HG03460 (cell line): Measurements from ENCODE around the gene UAP1L1.
A peak's percentile ranks its signal among the peaks of the same experiment; 100 is the strongest.

ENCODE experiments used
- ATAC-seq: cut with Tn5 transposase; IDR thresholded peaks from one replicate; pipeline ENCODE4 v1.9.1; 2021; ENCODE audit not compliant: unreplicated experiment

The UAP1L1 gene

DNA sequence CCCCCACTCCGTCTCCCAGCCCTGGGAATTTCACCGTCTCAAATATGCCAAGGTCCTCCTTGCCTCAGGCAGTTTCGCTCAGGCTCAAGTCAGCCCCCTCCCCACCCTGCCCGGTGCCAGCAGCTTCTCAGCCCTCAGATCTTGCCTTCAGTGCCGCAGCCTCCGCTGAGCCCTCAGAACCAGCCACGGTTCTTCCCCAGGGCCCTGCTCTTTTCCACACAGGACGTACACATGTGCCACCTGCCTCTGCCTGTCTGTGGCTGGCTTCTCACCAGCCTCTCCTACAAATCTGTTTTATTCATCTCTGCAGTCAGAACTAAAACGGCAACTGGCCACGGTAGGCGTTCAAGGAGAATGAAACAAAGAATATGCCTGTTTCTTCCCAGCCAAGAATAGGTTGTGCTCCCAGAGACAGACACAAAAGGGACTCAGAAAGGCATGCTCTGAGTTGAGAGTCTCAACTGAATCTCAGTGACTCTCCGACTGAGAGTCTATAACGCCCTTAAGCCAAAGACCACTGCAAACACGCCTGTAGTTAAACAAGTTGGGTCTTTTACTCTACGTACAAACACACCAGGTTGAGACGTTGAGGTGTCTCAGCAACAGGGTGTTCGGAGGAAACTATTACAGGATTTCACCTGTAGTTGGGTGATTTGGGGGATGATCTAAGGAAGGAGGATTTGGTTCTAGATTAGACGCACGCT, 51.0 kb downstream of the UAP1L1 start:
- ATAC-seq, result no peak

DNA sequence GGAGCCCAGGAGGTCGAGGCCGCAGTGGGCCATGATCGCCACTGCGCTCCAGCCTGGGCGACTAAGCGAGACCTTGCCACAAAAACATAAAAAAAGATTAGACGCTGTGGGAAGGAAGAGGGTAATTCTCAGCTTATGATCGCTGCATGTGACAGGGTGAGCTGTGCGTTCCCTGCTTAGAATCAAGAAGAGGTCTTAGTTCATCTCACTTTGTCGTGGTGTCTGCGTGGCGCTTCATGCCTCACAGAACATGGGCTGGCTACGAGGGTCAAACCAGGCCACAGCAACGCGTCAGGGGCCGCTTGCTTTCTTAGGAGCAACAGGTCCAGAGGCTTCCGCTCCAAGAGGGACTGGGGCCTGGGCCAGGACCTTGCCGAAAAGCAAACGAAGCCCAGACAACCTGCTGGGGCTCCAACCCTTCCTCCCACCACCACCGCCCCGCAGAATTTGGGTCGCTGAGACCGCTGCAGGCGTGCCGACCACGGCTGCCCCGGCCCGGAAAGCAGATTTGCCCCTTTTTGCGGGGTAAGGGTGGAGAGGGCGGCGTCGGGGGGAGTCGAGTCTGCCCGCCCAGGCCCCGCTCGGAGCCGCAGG, 51.6 kb downstream of the UAP1L1 start:
- ATAC-seq, result peak; percentile 19

DNA sequence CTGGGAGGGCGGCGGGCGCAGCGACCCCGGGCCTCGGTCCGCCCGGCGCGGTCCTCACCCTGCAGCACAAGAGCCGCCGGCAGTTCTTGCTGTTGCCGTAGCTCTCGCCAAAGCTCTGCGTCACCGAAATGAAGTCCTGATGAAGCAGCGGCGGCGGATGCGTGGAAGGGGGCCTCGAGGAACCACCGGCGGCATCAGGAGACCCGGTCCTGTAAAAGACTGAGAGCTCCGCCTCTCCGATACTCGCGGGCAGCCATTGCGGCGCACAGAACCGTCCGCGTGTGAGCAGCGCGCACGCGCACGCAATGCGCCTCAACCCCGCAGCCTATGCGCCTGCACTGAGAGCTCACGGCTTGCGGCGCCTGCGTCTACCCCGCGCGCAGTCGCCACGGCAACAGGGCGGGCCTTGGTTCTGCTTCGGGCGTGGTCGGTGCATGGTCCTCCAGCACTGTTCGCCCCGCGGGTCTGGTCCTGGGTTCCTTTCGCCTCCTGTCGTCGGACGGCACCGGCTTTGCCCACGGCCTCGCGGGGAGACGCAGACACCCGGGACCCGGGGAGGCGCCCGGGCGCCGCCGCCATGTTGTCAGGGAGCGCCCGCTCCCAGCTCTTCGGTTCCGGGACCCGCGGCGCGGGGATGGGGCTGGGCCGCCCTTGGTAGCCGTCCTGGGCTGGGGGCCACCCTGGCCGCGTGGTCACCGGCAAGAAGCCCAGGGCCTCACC, 52.3 kb downstream of the UAP1L1 start:
- peak; percentile 81 for ATAC-seq

DNA sequence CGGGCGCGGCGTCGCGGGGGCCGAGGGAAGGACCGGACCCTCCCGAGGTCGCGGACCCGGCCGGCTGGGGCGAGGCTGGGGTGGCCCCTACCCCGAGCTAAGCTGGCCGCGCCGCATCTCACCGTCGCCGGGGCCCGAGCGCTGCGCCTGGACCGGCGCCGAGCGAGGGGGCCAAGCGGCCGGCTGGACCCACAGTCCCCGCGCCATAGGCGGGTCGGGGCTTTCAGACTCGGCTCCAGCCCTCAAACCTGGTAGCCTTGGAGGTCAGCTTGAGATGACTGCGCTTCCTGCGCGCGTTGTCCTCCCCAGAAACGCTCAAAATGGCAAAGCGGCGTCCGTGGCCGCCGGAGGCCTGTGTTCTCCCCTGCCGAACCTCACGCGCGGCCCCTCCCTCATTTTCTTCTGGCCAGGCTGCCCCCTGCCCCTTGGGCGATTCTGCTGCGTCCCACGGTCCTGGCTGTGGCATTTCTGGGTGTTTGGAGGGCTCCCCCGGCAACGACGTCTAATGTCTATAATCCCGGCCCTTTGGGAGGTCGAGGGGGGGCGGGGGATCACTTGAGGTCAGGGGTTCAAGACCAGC, 52.9 kb downstream of the UAP1L1 start:
- ATAC-seq, result peak; percentile 7
